Activated CD8-positive, alpha-beta T cell treated with anti-CD3 and anti-CD28 coated beads for 36 hours (primary cell): ENCODE results near the gene TBCA. TPM values are rescaled to one million over a fixed set of nuclear protein-coding genes. Genes with fewer than 3 reads are reported as not detected.

Experiments
- ATAC-seq: fragments of 200-7000 bp; cut with Tn5 transposase; one replicate; pipeline ENCODE4 v1.10.0; 2021; ENCODE audit warnings: mild to moderate bottlenecking, moderate library complexity
- CTCF ChIA-PET: fragments of 350-600 bp; sonication (Branson Sonifier 250); formaldehyde crosslinking; loops from one replicate; lab custom pipeline; 2021; ENCODE audit warnings: antibody characterized with exemption; lab: Charles Lee
- POLR2A ChIA-PET: fragments of 350-600 bp; sonication (Branson Sonifier 250); formaldehyde crosslinking; loops from one replicate; lab custom pipeline; 2021; ENCODE audit warnings: antibody characterized with exemption; lab: Charles Lee
- DNase-seq: peaks from one replicate; pipeline ENCODE4 v3.0.0-alpha.2; 2020
- H3K27ac Mint-ChIP-seq: one replicate; pipeline ENCODE4 v1.8.0; 2021; ENCODE audit warnings: mild to moderate bottlenecking, mixed read lengths
- H3K27me3 Mint-ChIP-seq: one replicate; pipeline ENCODE4 v1.8.0; 2021; ENCODE audit warnings: mixed read lengths
- H3K36me3 Mint-ChIP-seq: one replicate; pipeline ENCODE4 v1.8.0; 2021; ENCODE audit warnings: low read depth, mixed read lengths
- H3K4me1 Mint-ChIP-seq: one replicate; pipeline ENCODE4 v1.8.0; 2021; ENCODE audit warnings: low read depth, mixed read lengths
- H3K4me3 Mint-ChIP-seq: one replicate; pipeline ENCODE4 v1.8.0; 2021; ENCODE audit warnings: mild to moderate bottlenecking, moderate library complexity, mixed read lengths
- H3K9me3 Mint-ChIP-seq: one replicate; pipeline ENCODE4 v1.8.0; 2021; ENCODE audit warnings: mixed read lengths
- CTCF ChIP-seq: fragments of 200-600 bp; IDR thresholded peaks from one replicate; pipeline ENCODE4 v1.8.0; 2022; ENCODE audit warnings: antibody characterized with exemption, mild to moderate bottlenecking
- intact Hi-C: fragments of 100-400 bp; cut with micrococcal nuclease; formaldehyde crosslinking; loops from one replicate; pipeline ENCODE4 v1.10.0; 2022
- total RNA-seq, 2 experiments: library from RNA; stranded (reverse); gene quantifications; one replicate each; pipeline ENCODE4 v1.2.3, GENCODE V29; 2021

TBCA gene
- total RNA-seq, 2 experiments from 2014 or later = 192 to 196 TPM

DNA sequence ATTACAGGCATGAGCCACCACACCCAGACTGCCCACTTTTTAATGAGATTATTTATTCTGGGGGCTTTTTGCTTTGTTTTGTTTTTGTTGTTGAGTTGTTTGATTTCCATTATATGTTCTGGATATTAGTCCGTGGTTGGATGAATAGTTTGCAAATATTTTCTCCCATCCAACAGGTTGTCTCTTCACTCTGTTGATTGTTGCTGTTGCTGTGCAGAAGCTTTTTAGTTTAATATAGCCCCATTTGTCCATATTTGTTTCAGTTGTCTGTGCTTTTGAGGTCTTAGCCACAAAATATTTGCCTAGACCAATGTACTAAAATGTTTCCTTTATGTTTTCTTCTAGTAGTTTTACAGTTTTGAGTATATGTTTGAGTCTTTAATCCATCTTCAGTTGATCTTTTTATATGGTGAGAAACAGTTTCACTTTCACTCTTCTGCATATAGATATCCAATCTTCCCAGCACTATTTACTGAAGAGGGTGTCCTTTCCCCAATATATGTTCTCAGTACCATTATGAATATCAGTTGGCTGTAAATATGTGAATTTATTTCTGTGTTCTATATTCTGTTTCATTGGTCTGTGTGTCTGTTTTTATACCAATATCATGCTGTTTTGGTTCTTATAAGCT, 30.2 kb upstream of the TBCA start:
- TF ChIP-seq CTCF = no peak
- ATAC-seq (no peak), DNase-seq (no peak)
- Mint-ChIP-seq H3K36me3 (peaks cover 6% of the 10 kb centered on the region), H3K27ac (peak overlapping the region; percentile 28), H3K4me3 (no peak overlapping the region), H3K4me1 (peaks cover 6% of the 10 kb centered on the region), H3K9me3 (peaks cover 13% of the 10 kb centered on the region), H3K27me3 (no peaks in the 10 kb centered on the region)
- CTCF ChIA-PET = no interaction called here
- intact Hi-C loops = no loop called here
- POLR2A ChIA-PET = interaction anchor here (0.7 kb wide), 1 partner anchor 127 kb away, joined by 3 read pairs; no protein-coding TSS in a partner anchor

- no peak overlapping the region for H3K27ac Mint-ChIP-seq
- DNase-seq (no peak), ATAC-seq (no peak)
- H3K4me3 Mint-ChIP-seq = no peak overlapping the region
- CTCF ChIA-PET = no interaction called here
- TF ChIP-seq CTCF = no peak
- POLR2A ChIA-PET = no interaction called here
- peaks cover 4% of the 10 kb centered on the region for H3K36me3 Mint-ChIP-seq
- peaks cover 3% of the 10 kb centered on the region for H3K4me1 Mint-ChIP-seq
- H3K9me3 Mint-ChIP-seq = peaks cover 17% of the 10 kb centered on the region
- H3K27me3 Mint-ChIP-seq = peaks cover 27% of the 10 kb centered on the region
- intact Hi-C loops = no loop called here
These were observed 22.3 kb upstream of the TBCA start for GRCh38 chr5:77798456-77798855.

DNA sequence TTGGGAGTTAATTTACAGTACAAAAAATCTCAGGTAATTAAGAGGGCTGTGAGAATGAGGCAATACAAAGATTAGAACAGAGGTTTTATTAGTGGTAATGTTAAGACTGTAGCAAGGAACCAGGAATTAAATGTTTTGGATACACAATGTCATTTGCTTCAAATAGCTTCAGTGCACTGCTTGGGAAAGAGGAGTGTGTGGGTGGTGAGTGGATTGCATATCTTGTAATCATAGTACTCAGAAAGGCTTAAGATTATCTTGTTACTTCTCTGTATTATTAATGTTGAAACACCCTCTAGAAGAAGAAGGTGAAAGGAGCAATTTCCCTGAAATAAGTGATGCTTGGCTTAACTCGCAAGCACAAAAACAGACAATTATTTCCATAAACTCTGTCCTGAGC, 21.0 kb upstream of the TBCA start:
- intact Hi-C loops = no loop called here
- H3K27ac Mint-ChIP-seq = no peak overlapping the region
- POLR2A ChIA-PET = no interaction called here
- ATAC-seq (no peak), DNase-seq (no peak)
- H3K36me3 Mint-ChIP-seq = peaks cover 4% of the 10 kb centered on the region
- no peak for TF ChIP-seq CTCF
- CTCF ChIA-PET = no interaction called here
- H3K27me3 Mint-ChIP-seq = peaks cover 27% of the 10 kb centered on the region
- H3K4me1 Mint-ChIP-seq = peaks cover 3% of the 10 kb centered on the region
- no peak overlapping the region for H3K4me3 Mint-ChIP-seq
- H3K9me3 Mint-ChIP-seq = peaks cover 11% of the 10 kb centered on the region

DNA sequence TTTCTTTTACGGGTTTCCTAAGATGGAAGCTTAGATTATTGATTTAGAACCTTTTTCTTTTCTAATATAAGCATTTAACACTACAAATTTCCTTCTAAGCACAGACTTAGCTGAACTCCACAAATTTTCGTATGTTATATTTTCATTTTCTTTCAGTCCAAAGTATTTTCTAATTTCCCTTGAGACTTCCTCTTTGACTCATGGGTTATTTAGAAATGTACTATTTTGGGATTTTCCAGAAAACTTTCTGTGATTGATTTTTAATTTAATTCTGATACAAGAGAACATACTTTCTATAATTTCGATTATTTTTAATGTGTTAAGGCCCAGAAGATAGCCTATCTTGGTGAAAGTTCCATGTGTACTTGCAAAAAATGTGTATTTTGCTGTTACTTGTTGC, 19.7 kb upstream of the TBCA start:
- Mint-ChIP-seq H3K4me3 (no peak overlapping the region), H3K27ac (no peak overlapping the region), H3K9me3 (peaks cover 11% of the 10 kb centered on the region), H3K4me1 (peaks cover 3% of the 10 kb centered on the region), H3K27me3 (peaks cover 27% of the 10 kb centered on the region), H3K36me3 (peaks cover 2% of the 10 kb centered on the region)
- ChIA-PET CTCF (no interaction called here), POLR2A (interaction anchor here (0.6 to 1.1 kb wide), 2 partner anchors 8 to 29 kb away, joined by 3 to 4 read pairs; no protein-coding TSS in a partner anchor)
- no peak for TF ChIP-seq CTCF
- intact Hi-C loops = no loop called here
- ATAC-seq (no peak), DNase-seq (no peak)

DNA sequence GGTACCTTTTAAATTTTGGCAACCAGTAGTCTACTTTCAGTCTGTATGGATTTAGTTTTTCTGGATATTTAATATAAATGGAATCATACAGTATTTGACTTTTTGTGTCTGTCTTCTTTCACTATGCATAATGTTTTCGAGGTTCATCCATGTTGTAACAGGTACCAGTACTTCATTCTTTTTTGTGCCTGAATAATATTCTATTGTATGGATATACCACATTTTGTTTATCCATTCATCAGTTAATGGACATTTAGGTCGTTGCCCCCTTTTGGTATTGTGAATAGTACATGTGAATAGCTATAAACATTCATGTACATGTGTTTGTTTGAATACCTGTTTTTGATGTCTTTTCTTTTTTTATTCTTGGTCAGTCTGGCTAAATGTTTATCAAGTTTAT, 19.1 kb upstream of the TBCA start:
- CTCF ChIA-PET = no interaction called here
- peaks cover 27% of the 10 kb centered on the region for H3K27me3 Mint-ChIP-seq
- peaks cover 2% of the 10 kb centered on the region for H3K36me3 Mint-ChIP-seq
- ATAC-seq (no peak), DNase-seq (no peak)
- peaks cover 3% of the 10 kb centered on the region for H3K4me1 Mint-ChIP-seq
- H3K27ac Mint-ChIP-seq = no peak overlapping the region
- no peak overlapping the region for H3K4me3 Mint-ChIP-seq
- peaks cover 11% of the 10 kb centered on the region for H3K9me3 Mint-ChIP-seq
- POLR2A ChIA-PET = interaction anchor here (1.1 kb wide), 1 partner anchor 8 kb away, joined by 3 read pairs; no protein-coding TSS in a partner anchor
- TF ChIP-seq CTCF = no peak
- intact Hi-C loops = no loop called here
